ENCODE results near the gene SBSN. TPM values are rescaled to one million over a fixed set of nuclear protein-coding genes. Genes with fewer than 3 reads are reported as not detected.

The SBSN gene
- total and polyA plus RNA-seq, 9 of the 15 experiments (the other 6 are each of a cell fraction or from before 2014, with no cell fraction given) = 0.05 TPM; not detected in 8

DNA sequence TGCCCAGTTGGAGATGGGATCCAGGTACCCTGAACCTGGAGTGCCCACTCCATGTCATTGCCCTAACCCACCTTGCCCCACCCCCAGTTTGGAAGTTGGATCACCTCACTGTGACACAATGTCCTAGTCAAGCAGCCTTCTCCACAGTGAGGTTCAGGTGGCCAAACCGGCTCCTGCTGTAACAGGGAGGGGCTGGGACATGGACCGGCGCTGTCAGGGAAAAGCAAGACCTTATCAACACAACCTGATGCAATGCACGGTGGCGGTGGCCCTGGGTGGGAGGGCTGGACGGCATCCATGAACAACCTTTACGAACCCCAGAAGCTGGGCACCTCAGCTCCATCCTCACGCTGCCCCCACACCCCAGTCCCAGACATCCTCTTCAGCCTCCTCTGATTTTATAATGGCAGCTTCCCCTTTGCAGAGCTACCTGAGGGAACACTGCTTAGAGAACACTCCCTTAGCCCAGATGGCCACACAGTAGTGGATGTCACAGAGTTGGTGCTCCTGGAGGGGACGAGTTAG is 36.2 kb downstream of the SBSN start:
- Histone ChIP-seq H3K9ac (ENCODE audit: insufficient read depth in 1 of 2, low read depth in 2 of 2, low read length in 2 of 2) (no peak overlapping the region), H3K36me3 (ENCODE audit: control insufficient read depth, insufficient read depth, low read length) (no peaks in the 10 kb centered on the region), H3K9me1 (ENCODE audit: control insufficient read depth, insufficient read depth, low read length) (no peaks in the 10 kb centered on the region), H3K79me2 (ENCODE audit: control insufficient read depth, insufficient read depth, low read length) (no peaks in the 10 kb centered on the region), H3K27ac (ENCODE audit: extremely low read depth, low read depth, low read length) (no peak overlapping the region), H3K4me3 (no peak overlapping the region), H3K27me3 (ENCODE audit: control insufficient read depth in 2 of 2, insufficient read depth in 2 of 2, low read length in 2 of 2) (peaks cover 54 to 85% of the 10 kb centered on the region in 2 experiments), H2AFZ (ENCODE audit: low read depth, low read length) (no peak overlapping the region), H3K4me2 (ENCODE audit: insufficient read depth, low read length) (no peak overlapping the region), H3K4me1 (replicated peaks in 1 of 2; ENCODE audit: control insufficient read depth in 2 of 2, insufficient read depth in 2 of 2, low read length in 2 of 2) (peaks cover 3 to 12% of the 10 kb centered on the region in 2 experiments; a peak in 2 of 5 replicates), H3K9me3 (replicated peaks; ENCODE audit: control insufficient read depth, insufficient read depth, low read depth, low read length) (no peaks in the 10 kb centered on the region), H4K20me1 (replicated peaks; ENCODE audit: control insufficient read depth, insufficient read depth, low read length) (no peaks in the 10 kb centered on the region; the same call in 1 of the 2 replicates)
- no TSS peak for BruUV-seq (replicated peaks)
- ATAC-seq (no peak), FAIRE-seq (no peak), DNase-seq (ENCODE audit: extremely low read depth in 1 of 4, low spot score in 3 of 4) (no peak)
- CTCF ChIA-PET (ENCODE audit: low intra/inter-chr PET ratio) = no interaction called here
- in situ Hi-C loops (cut with MboI) (no loop called here), intact Hi-C loops (cut with micrococcal nuclease) (no loop called here)
- POLR2A ChIA-PET = interaction anchor here (0.6 to 1.6 kb wide), 5 partner anchors 10 to 276 kb away, joined by 3 to 4 read pairs (median 3); no protein-coding TSS in a partner anchor
- TF ChIP-seq HNRNPLL (IDR thresholded peaks at IDR 0.05; ENCODE audit: low read depth, low read length, poor library complexity, severe bottlenecking) (no peak), STAT5B (CRISPR knock-in tag; IDR thresholded peaks at IDR 0.05) (no peak), NFATC3 (IDR thresholded peaks at IDR 0.05) (no peak), ZNF589 (CRISPR knock-in tag; IDR thresholded peaks at IDR 0.05; ENCODE audit: low read depth) (no peak), EP300 (IDR thresholded peaks at IDR 0.05; ENCODE audit: low read length) (no peak), KDM1A (IDR thresholded peaks at IDR 0.05) (no peak), ELF2 (CRISPR knock-in tag; IDR thresholded peaks at IDR 0.05) (no peak)
- TF ChIP-seq, protein P1, sequence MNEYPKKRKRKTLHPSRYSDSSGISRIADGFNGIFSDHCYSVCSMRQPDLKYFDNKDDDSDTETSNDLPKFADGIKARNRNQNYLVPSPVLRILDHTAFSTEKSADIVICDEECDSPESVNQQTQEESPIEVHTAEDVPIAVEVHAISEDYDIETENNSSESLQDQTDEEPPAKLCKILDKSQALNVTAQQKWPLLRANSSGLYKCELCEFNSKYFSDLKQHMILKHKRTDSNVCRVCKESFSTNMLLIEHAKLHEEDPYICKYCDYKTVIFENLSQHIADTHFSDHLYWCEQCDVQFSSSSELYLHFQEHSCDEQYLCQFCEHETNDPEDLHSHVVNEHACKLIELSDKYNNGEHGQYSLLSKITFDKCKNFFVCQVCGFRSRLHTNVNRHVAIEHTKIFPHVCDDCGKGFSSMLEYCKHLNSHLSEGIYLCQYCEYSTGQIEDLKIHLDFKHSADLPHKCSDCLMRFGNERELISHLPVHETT (CRISPR knock-in tag; conservative IDR thresholded peaks at IDR 0.05 in 1 of 2, IDR thresholded peaks at IDR 0.05 in 1 of 2) = no peak
- TF ChIP-seq, protein P2, sequence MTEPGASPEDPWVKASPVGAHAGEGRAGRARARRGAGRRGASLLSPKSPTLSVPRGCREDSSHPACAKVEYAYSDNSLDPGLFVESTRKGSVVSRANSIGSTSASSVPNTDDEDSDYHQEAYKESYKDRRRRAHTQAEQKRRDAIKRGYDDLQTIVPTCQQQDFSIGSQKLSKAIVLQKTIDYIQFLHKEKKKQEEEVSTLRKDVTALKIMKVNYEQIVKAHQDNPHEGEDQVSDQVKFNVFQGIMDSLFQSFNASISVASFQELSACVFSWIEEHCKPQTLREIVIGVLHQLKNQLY (CRISPR knock-in tag; conservative IDR thresholded peaks at IDR 0.05) = no peak
- TF ChIP-seq, protein P3, sequence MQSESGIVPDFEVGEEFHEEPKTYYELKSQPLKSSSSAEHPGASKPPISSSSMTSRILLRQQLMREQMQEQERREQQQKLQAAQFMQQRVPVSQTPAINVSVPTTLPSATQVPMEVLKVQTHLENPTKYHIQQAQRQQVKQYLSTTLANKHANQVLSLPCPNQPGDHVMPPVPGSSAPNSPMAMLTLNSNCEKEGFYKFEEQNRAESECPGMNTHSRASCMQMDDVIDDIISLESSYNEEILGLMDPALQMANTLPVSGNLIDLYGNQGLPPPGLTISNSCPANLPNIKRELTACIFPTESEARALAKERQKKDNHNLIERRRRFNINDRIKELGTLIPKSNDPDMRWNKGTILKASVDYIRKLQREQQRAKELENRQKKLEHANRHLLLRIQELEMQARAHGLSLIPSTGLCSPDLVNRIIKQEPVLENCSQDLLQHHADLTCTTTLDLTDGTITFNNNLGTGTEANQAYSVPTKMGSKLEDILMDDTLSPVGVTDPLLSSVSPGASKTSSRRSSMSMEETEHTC (IDR thresholded peaks at IDR 0.05) = no peak
- TF ChIP-seq, protein P4, sequence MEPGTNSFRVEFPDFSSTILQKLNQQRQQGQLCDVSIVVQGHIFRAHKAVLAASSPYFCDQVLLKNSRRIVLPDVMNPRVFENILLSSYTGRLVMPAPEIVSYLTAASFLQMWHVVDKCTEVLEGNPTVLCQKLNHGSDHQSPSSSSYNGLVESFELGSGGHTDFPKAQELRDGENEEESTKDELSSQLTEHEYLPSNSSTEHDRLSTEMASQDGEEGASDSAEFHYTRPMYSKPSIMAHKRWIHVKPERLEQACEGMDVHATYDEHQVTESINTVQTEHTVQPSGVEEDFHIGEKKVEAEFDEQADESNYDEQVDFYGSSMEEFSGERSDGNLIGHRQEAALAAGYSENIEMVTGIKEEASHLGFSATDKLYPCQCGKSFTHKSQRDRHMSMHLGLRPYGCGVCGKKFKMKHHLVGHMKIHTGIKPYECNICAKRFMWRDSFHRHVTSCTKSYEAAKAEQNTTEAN (CRISPR knock-in tag; IDR thresholded peaks at IDR 0.05) = no peak
- TF ChIP-seq, protein P5, sequence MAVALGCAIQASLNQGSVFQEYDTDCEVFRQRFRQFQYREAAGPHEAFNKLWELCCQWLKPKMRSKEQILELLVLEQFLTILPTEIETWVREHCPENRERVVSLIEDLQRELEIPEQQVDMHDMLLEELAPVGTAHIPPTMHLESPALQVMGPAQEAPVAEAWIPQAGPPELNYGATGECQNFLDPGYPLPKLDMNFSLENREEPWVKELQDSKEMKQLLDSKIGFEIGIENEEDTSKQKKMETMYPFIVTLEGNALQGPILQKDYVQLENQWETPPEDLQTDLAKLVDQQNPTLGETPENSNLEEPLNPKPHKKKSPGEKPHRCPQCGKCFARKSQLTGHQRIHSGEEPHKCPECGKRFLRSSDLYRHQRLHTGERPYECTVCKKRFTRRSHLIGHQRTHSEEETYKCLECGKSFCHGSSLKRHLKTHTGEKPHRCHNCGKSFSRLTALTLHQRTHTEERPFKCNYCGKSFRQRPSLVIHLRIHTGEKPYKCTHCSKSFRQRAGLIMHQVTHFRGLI (CRISPR knock-in tag; IDR thresholded peaks at IDR 0.05) = no peak
- TF ChIP-seq, protein P6, sequence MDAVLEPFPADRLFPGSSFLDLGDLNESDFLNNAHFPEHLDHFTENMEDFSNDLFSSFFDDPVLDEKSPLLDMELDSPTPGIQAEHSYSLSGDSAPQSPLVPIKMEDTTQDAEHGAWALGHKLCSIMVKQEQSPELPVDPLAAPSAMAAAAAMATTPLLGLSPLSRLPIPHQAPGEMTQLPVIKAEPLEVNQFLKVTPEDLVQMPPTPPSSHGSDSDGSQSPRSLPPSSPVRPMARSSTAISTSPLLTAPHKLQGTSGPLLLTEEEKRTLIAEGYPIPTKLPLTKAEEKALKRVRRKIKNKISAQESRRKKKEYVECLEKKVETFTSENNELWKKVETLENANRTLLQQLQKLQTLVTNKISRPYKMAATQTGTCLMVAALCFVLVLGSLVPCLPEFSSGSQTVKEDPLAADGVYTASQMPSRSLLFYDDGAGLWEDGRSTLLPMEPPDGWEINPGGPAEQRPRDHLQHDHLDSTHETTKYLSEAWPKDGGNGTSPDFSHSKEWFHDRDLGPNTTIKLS (IDR thresholded peaks at IDR 0.05; ENCODE audit: borderline replicate concordance, low read depth) = no peak
- 2% methylated on average over 9 of the region's 9 CpGs for WGBS (ENCODE audit: insufficient coverage, low coverage, missing lambda C conversion rate)

Data from K562 (cell line).